NCI-H526 (cell line): ENCODE results near the gene OR8D2.
"Not testable (repeated sequence)": the region's sequence is repeated elsewhere in the genome, so short reads cannot be mapped to it uniquely, and the experiment has no call there.

Experiments
- DNase-seq, 2 experiments: peaks; one replicate each; lab custom pipeline; 2025; lab: John Stamatoyannopoulos, UW

Gene OR8D2

GRCh38 chr11:124285610-124286344, 34.2 kb downstream of the OR8D2 start:
- peak; percentile 99 to 100 for DNase-seq

- no peak for DNase-seq
Observed at GRCh38 chr11:124278261-124278660, 41.7 kb downstream of the OR8D2 start.

- DNase-seq, result peak; percentile 31 to 59
Observed at GRCh38 chr11:124277804-124278203, 42.2 kb downstream of the OR8D2 start.

GRCh38 chr11:124277207-124277606, 42.8 kb downstream of the OR8D2 start:
- no peak for DNase-seq

- no peak for DNase-seq
Observed at GRCh38 chr11:124276081-124276480, 43.9 kb downstream of the OR8D2 start.

GRCh38 chr11:124274000-124274399, 46.0 kb downstream of the OR8D2 start:
- DNase-seq, result no peak

- DNase-seq, result not testable (repeated sequence)
Observed at GRCh38 chr11:124270886-124271285, 49.1 kb downstream of the OR8D2 start.
